ENCODE results near the gene LAMC3. TPM values are rescaled to one million over a fixed set of nuclear protein-coding genes. Genes with fewer than 3 reads are reported as not detected.

LAMC3 gene
- total RNA-seq, 1 donor from 2014 or later: not detected

DNA sequence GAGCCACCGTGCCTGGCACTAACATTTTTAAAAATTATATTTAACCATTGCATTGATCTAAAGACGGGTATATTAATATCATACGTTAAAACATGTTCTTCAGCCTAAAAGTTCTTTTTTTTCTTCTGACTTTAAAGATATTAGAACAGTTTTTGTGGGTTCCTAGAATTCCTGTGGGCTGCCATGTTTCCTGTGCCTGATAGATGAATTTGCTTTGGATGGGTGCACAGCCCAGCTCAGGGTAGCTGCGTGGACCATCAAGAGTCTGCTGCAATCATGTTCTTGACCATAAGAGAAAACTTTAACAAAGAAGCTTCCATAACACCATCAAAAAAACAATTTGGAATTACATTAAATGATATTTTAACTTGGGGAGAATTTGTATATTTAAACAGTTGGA is 2.4 kb upstream of the LAMC3 start:
- Histone ChIP-seq H4K20me1 (ENCODE audit: low read depth) (no peaks in the 10 kb centered on the region), H3K27me3 (peaks cover 48% of the 10 kb centered on the region), H3K36me3 (no peaks in the 10 kb centered on the region), H3K9ac (no peak overlapping the region), H3K79me2 (ENCODE audit: low read depth) (no peaks in the 10 kb centered on the region), H3K9me3 (ENCODE audit: low read depth) (no peaks in the 10 kb centered on the region), H2AFZ (replicated peaks) (no peak overlapping the region), H3F3A (ENCODE audit: low read depth) (peaks cover 6% of the 10 kb centered on the region), H3K27ac (no peak overlapping the region), H3K4me1 (peaks cover 3% of the 10 kb centered on the region), H3K4me2 (no peak overlapping the region), H3K4me3 (no peak overlapping the region)
- Mint-ChIP-seq H3K27ac (no peak overlapping the region), H3K4me3 (no peak overlapping the region), H3K9me3 (no peaks in the 10 kb centered on the region), H3K36me3 (no peaks in the 10 kb centered on the region), H3K4me1 (peaks cover 15% of the 10 kb centered on the region), H3K27me3 (ENCODE audit: insufficient read depth, low read depth) (peaks cover 29% of the 10 kb centered on the region)
- no peak for DNase-seq (ENCODE audit: low spot score)
- TF ChIP-seq, protein P1, sequence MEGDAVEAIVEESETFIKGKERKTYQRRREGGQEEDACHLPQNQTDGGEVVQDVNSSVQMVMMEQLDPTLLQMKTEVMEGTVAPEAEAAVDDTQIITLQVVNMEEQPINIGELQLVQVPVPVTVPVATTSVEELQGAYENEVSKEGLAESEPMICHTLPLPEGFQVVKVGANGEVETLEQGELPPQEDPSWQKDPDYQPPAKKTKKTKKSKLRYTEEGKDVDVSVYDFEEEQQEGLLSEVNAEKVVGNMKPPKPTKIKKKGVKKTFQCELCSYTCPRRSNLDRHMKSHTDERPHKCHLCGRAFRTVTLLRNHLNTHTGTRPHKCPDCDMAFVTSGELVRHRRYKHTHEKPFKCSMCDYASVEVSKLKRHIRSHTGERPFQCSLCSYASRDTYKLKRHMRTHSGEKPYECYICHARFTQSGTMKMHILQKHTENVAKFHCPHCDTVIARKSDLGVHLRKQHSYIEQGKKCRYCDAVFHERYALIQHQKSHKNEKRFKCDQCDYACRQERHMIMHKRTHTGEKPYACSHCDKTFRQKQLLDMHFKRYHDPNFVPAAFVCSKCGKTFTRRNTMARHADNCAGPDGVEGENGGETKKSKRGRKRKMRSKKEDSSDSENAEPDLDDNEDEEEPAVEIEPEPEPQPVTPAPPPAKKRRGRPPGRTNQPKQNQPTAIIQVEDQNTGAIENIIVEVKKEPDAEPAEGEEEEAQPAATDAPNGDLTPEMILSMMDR (IDR thresholded peaks at IDR 0.05): no peak
- no peak for TF ChIP-seq EZH2phosphoT487 (IDR thresholded peaks at IDR 0.05)
- no peak for TF ChIP-seq EZH2 (IDR thresholded peaks at IDR 0.05)

DNA sequence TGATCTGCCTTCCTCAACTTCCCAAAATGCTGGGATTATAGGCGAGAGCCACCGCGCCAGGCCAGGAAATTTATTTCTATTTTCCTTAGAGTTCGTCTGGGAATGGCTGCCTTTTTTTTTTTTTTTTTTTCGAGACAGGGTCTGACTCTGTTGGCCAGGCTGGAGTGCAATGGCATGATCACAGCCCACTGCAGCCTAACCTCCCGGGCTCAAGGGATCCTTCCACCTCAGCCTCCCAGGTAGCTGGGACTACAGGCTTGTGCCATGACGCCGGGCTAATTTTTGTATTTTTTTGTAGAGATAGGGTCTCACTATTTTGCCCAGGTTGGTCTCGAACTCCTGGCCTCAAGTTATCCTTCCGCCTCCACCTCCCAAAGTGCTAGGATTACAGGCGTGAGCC is 888 bp upstream of the LAMC3 start:
- H3K27ac ChIP-seq: no peak overlapping the region
- no peak overlapping the region for H3K4me3 Mint-ChIP-seq
- H3K4me2 ChIP-seq: no peak overlapping the region
- no peak overlapping the region for H3K27ac Mint-ChIP-seq
- no peaks in the 10 kb centered on the region for H4K20me1 ChIP-seq (ENCODE audit: low read depth)
- peaks cover 28% of the 10 kb centered on the region for H3K4me1 Mint-ChIP-seq
- no peaks in the 10 kb centered on the region for H3K9me3 Mint-ChIP-seq
- H3K9ac ChIP-seq: no peak overlapping the region
- H3K4me1 ChIP-seq: peaks cover 11% of the 10 kb centered on the region
- no peak overlapping the region for H3K4me3 ChIP-seq
- peaks cover 6% of the 10 kb centered on the region for H3F3A ChIP-seq (ENCODE audit: low read depth)
- TF ChIP-seq EZH2 (IDR thresholded peaks at IDR 0.05) (no peak), EZH2phosphoT487 (IDR thresholded peaks at IDR 0.05) (no peak)
- TF ChIP-seq, protein P1 (IDR thresholded peaks at IDR 0.05): no peak
- H3K27me3 ChIP-seq: peaks cover 48% of the 10 kb centered on the region
- H3K9me3 ChIP-seq (ENCODE audit: low read depth): no peaks in the 10 kb centered on the region
- H3K79me2 ChIP-seq (ENCODE audit: low read depth): no peaks in the 10 kb centered on the region
- H3K27me3 Mint-ChIP-seq (ENCODE audit: insufficient read depth, low read depth): peaks cover 36% of the 10 kb centered on the region
- H2AFZ ChIP-seq (replicated peaks): no peak overlapping the region
- H3K36me3 ChIP-seq: no peaks in the 10 kb centered on the region
- no peaks in the 10 kb centered on the region for H3K36me3 Mint-ChIP-seq
- DNase-seq (ENCODE audit: low spot score): no peak

- no peaks in the 10 kb centered on the region for H3K9me3 ChIP-seq (ENCODE audit: low read depth)
- Mint-ChIP-seq H3K27me3 (ENCODE audit: insufficient read depth, low read depth) (peaks cover 36% of the 10 kb centered on the region), H3K4me3 (peak overlapping the region; percentile 79), H3K27ac (peak overlapping the region; percentile 19), H3K36me3 (no peaks in the 10 kb centered on the region), H3K9me3 (no peaks in the 10 kb centered on the region), H3K4me1 (peaks cover 32% of the 10 kb centered on the region)
- H3K4me1 ChIP-seq: peaks cover 11% of the 10 kb centered on the region
- TF ChIP-seq EZH2phosphoT487 (IDR thresholded peaks at IDR 0.05) (no peak), EZH2 (IDR thresholded peaks at IDR 0.05) (no peak)
- TF ChIP-seq, protein P1 (IDR thresholded peaks at IDR 0.05): no peak
- H3K36me3 ChIP-seq: no peaks in the 10 kb centered on the region
- no peak overlapping the region for H3K27ac ChIP-seq
- H3K27me3 ChIP-seq: peaks cover 48% of the 10 kb centered on the region
- peaks cover 6% of the 10 kb centered on the region for H3F3A ChIP-seq (ENCODE audit: low read depth)
- H4K20me1 ChIP-seq (ENCODE audit: low read depth): no peaks in the 10 kb centered on the region
- H2AFZ ChIP-seq (replicated peaks): no peak overlapping the region
- no peak for DNase-seq (ENCODE audit: low spot score)
- H3K4me3 ChIP-seq: peak overlapping the region; percentile 35
- no peak overlapping the region for H3K9ac ChIP-seq
- peak overlapping the region; percentile 67 for H3K4me2 ChIP-seq
- no peaks in the 10 kb centered on the region for H3K79me2 ChIP-seq (ENCODE audit: low read depth)
These were observed 438 bp upstream of the LAMC3 start for GRCh38 chr9:131008563-131008908.

All from neural progenitor cell (in vitro differentiated cells).